HG03196 (cell line): ENCODE data around the gene GNAT2.

Experiments used
- ATAC-seq: cut with Tn5 transposase; IDR thresholded peaks from one replicate; pipeline ENCODE4 v1.9.1; 2021; ENCODE audit not compliant: unreplicated experiment

GNAT2 gene

DNA sequence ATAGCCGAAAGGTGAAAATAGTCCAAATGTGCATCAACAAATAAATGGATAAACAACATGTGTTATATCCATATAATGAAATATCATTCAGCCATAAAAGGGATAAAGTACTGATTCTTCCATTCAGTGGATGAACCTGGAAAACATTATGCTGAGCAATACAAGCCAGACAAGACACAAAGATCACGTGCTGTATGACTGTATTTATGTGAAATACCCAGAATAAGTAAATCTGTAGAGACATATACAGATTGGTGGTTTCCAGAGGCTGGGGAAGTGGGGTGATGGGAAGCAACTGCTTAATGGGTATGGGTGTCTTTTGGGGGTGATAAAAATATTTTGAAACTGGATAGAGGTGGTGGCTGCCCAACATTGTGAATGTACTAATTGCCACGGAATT, 23.2 kb upstream of the GNAT2 start:
- no peak for ATAC-seq

- no peak for ATAC-seq
These were observed 22.4 kb upstream of the GNAT2 start for GRCh38 chr1:109641861-109642260.

- no peak for ATAC-seq
These were observed 21.8 kb upstream of the GNAT2 start for GRCh38 chr1:109641078-109641740.

- peak; percentile 65 for ATAC-seq
These were observed 21.0 kb upstream of the GNAT2 start for GRCh38 chr1:109640285-109640865.

DNA sequence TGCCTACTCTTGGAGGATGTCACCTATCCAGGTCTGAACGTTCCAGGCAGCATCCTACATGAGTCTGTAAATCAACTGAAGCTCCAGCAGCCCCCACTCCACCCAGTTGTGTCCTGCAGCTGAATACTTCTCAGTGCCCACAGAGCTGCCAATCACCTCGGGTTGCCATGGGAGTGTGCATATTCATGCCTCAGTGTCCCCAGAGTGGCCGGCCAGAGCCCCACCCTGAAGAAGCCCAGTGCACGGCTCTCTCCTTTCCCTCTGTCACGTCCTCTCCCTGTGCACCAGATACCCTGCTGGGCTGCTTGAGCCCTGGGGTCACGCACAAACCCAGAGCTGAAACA, 20.4 kb upstream of the GNAT2 start:
- ATAC-seq = no peak

DNA sequence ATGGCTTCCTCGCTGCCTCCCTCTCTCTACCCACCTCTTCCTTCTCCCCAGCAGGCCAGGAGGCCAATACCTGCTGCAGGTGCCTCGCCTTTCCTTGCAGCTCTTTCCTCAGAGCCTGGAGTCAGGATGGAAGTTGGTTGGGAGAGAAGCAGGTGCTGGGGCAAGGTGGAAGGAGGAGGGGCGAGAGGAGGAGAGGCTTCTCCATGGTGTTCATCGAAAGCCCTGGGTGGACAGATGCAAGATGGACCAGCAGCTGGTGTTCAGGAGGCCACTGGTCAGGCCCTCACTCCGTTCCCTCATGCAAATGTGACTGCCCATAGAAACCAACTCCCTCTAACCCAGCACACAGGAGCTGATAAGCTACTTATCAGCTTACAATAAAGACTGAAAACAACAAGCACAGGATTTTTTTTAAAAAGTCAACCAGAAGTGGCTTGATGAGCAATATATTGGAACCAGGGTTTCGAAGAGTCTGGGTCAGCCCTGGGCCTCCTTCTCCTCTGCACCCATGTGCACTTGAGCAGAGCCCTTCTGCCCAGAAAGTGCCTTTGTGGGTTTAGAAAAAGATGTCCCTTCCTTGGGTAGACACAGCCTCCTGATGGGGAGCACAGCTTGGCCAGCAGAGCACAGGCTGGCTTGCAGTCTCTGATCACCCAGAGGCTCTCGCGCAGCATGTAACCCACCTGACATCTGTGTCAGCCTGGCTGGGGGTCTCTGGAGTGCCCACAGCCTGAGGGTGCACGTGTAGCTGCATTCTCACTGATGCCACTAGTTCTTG, 19.8 kb upstream of the GNAT2 start:
- no peak for ATAC-seq

DNA sequence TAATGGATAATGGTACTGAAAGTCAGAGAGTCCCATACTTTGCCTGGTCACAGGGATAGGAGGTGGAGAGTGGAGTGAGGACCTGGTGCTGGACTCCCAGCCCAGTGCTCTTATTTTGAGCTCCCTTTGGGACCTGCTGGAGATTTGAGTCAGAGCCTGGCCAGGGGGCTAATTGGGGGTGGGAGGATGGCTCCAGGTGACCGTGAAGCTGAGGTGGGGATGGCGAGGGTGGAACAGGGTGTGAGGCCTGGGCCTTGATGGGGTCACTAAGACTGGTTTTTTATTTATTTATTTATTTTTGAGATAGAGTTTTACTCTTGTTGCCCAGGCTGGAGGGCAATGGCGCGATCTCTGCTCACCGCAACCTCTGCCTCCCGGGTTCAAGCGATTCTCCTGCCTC, 18.0 kb upstream of the GNAT2 start:
- ATAC-seq = no peak

DNA sequence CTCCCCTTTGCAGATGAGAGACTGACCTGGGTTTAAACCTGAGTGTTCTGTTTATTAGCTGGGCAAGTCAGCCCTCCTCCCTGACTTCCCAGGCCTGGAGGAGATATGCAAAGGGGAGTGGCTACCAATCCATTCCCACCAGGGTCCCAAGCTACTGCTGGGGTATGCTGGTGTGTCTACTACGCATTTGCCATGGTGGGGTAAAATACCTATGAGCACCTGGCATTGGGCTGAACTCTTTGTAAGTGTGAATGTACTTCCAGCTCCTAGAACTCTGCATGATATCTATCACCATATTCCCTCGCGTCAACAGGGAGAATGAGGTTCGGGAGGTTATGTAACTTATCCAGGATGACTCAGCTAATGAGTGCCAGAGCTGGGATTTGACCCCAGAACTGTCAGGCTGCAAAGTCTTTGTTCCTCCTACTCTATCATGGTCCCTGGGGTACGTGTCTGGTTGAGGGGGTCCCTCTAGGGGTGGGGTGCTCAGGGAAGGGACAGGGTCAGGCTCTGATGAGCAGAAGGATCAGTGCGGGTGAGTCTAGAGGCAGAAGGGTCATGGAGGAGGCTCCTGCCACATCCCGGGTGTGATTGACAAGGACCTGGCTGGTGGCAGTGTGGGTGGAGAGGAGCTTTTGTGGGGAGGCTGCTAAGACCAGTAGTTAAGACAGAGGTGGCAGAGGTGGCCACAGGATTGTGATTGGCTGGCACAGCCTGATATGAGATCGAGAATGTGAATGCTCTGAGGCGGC, 17.0 kb upstream of the GNAT2 start:
- ATAC-seq = no peak

DNA sequence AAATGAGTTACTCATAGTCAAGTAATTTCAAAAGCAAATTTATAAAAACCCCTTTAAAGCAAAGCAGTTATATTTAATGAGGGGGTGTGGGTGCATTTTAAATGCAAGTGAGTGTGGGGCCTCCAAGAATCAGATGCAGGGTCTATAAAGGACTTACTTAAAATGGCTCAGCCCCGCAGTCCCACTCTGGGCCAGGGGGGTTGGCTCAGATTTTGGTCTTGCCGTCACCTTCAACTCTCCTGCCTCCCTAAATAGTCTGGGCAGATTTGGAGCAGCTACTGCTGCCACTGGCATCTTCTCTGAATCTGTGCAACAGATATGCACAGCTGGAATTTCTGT, 16.4 kb upstream of the GNAT2 start:
- ATAC-seq = no peak

DNA sequence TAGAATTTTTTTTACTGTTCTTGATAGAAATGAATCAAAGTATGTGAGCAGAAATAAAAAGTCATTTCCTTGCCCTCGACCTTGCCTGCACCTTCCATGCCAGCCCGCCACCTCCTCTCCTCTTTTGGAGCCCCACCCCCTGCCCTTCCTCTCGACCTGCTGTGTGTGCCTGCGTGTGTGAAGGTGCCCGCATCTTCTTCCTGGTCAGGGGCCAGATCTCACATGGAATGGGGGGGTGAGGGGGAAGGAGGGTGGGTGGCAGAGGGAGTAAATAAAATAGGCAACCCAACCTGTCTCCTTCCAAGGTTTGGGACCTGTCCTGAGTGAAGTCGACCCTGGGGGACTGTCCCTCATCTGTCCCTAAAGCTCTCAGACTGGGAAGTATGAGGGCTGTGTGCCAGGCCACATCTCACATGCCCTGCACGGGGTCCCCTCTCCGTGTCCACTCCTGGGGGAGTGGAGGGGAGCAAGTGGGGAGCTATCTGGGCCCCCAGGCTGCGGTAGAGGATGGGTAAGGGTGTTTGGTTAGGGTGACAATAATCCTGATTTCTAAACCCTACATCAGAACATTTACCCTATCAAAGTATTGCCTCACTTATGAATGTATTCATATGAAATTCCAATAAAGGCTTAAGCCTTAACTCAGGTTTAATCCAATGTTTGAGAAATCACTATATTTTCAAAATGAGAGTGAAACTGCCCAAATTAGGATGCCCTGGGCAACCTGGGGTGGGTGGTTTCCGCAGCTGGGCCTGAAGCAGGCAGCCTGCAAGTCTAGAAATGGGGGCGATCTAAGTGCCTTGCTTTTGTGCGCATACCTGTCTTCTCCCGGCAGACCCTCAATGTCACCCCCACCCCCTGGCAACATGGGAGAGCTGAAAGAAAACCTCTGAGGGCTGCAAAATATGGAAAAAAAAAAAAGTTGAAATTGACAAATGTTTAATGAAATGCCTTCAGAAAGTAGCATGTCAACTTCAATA, 15.6 kb upstream of the GNAT2 start:
- ATAC-seq = no peak

- no peak for ATAC-seq
These were observed 14.9 kb upstream of the GNAT2 start for GRCh38 chr1:109634292-109634691.

DNA sequence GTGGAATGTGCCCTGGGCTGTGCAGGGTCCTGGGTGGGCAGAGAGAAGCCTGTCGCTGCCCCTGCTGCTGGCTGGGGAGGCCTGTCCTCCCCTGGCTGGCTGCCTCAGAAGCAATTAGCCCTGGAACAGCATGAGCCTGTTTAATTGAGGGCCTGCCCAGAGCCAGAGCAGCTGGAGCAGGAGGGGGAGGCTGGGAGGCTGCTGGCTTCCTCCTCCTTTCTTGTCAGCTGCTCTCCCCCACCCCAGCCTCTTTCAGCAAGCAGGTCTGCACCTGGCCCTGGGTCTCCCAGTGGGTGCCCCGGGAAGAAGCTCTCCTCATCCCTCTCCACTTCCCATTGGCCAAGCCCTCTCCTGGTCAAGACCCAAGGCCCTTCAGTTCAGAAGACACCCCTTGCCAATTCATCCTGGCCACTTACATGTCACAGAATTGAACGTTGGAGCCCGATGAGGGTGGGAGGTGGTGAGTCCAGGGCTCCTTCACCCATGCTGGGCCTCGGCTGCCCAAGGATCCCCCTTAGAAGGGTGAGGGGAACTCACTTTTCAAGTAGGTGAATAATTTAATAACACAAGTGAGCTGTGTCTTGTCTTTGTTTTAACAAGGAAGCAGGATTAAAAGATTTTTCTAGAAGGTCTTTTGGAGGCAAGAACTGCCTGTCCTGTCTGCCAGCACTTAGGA, 13.4 kb upstream of the GNAT2 start:
- no peak for ATAC-seq

- ATAC-seq = no peak
These were observed 12.4 kb upstream of the GNAT2 start for GRCh38 chr1:109631513-109632505.

DNA sequence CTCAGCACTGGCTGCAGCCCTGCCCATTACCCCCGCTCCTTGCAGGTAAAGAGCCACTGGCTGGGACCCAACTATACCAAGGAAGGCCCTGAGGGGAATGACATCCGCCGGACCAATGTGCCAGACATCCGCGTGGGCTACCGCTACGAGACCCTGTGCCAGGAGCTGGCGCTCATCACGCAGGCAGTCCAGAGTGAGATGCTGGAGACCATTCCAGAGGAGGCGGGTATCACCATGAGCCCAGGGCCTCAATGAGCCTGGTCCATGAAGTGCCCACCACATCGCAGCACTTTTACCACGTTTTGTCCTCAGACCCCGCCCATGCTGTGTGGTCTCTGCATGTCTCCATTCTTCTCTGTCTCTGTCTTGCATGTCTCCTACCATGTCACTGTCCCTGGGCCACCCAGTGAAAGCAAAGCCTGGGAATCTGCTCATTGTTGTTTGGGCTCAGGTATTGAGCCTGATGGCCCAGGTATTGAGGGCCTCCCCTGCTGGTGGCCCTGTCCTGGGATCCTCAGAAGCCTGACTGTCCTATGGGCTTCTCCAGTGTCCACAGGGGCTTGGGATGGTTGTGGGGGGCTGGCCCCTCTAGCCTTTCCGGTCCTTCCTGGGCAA, 11.6 kb upstream of the GNAT2 start:
- no peak for ATAC-seq

DNA sequence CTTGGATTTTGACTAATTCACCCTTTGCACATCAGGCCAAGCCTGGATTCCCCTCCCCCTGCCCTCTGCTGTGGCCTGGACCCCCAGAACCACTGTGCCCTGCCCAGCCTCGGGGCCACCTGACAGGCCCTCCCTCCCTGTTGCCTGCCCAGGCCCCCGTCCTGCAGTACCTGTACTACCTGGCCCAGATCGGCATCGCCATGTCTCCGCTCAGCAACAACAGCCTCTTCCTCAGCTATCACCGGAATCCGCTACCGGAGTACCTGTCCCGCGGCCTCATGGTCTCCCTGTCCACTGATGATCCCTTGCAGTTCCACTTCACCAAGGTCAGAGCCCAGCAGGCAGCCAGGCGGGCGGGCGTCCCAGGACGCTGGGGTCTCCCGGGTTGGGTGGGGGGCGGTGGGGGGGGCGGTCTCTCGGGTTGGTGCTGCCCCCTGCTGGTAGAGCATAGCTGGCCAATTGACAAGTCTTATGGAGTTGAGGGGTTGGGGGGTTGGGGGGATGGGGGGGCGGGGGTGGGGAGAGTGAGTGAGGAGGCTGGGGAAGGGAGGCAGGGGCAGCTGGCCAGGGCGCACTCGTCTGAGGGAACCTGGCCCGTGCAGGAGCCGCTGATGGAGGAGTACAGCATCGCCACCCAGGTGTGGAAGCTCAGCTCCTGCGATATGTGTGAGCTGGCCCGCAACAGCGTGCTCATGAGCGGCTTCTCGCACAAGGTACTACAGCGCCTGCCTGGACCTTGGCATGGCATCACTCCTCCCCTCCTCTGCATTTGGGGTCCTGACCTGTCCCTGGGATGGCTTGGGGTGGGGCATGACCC, 10.9 kb upstream of the GNAT2 start:
- no peak for ATAC-seq

DNA sequence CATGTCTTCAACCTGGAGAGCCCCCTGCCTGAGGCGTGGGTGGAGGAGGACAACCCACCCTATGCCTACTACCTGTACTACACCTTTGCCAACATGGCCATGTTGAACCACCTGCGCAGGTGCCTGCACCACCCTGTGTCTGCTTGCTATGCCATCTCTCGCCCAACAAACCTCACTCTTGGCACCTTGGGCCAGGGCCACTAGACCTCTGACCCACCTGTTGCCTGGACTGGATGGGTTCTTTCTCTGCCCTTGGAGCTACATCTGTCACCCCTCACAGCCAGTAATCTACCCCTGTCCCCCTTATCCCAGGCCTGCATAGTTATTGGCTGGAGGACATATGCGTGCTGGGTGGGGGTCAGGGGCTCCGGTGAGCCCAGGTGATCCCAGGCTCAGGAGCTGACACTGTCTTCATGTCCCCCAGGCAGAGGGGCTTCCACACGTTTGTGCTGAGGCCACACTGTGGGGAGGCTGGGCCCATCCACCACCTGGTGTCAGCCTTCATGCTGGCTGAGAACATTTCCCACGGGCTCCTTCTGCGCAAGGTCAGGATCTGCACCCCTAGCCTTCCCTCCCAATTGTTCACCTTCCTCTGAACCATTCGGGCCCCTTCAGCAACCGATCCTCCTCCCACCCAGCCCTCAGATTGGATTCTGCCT, 10.1 kb upstream of the GNAT2 start:
- no peak for ATAC-seq
